ENCODE data around the gene SCARB1.

Gene SCARB1

DNA sequence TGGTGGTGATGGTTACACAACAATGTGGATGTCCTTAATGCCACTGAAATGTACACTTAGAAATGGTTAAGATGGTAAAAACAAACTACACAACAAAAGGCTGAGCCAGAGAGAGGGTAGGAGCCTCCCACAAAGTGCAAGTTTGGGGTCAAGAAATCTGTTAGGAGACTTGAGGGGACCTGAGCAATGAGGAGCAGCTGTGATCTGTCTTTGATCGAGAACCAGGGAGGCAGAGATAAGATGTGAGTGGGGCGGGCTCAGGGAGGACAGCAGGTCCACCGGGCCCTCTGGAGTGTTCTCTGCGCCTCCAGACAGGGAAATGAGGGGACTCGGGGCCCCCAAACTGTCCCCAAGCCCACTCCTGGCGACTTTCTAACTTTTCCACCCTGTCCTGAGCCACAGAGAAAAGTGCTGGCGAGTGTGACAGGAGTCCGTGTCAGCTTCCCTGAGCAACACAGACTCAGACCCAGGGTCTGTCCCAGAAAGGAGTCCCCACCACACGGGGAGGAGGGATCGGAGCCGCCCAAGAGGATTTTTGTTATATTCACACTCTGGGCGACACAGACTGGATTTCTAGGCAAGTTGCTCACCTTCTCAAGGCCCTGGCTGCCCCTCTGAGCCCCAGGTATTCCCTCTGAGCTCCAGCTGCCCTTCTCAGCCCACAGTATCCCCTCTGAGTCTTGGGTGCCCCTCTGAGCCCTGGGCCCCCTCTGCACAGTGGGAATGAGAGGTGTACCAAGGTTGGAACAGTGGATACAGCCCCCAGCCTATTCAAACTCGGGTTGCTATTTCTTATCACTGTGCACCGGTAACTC is 11.5 kb upstream of the SCARB1 start:
- TF ChIP-seq, protein P1, sequence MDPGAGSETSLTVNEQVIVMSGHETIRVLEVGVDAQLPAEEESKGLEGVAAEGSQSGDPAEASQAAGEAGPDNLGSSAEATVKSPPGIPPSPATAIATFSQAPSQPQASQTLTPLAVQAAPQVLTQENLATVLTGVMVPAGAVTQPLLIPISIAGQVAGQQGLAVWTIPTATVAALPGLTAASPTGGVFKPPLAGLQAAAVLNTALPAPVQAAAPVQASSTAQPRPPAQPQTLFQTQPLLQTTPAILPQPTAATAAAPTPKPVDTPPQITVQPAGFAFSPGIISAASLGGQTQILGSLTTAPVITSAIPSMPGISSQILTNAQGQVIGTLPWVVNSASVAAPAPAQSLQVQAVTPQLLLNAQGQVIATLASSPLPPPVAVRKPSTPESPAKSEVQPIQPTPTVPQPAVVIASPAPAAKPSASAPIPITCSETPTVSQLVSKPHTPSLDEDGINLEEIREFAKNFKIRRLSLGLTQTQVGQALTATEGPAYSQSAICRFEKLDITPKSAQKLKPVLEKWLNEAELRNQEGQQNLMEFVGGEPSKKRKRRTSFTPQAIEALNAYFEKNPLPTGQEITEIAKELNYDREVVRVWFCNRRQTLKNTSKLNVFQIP (CRISPR knock-in tag; IDR thresholded peaks at IDR 0.05; ENCODE audit: borderline replicate concordance, low read depth), result no peak
- no peak for TF ChIP-seq ZNF565 (CRISPR knock-in tag; conservative IDR thresholded peaks at IDR 0.05; ENCODE audit: low read depth)
- no peak for TF ChIP-seq CSDC2 (CRISPR knock-in tag; IDR thresholded peaks at IDR 0.05)
- no peak for TF ChIP-seq ESRRG (CRISPR knock-in tag; IDR thresholded peaks at IDR 0.05)
- no peak for TF ChIP-seq ZFP30 (CRISPR knock-in tag; IDR thresholded peaks at IDR 0.05)
- TF ChIP-seq TOX (CRISPR knock-in tag; IDR thresholded peaks at IDR 0.05; ENCODE audit: borderline replicate concordance), result no peak
- TF ChIP-seq ZNF8 (CRISPR knock-in tag; IDR thresholded peaks at IDR 0.05), result no peak
- TF ChIP-seq, protein P2, sequence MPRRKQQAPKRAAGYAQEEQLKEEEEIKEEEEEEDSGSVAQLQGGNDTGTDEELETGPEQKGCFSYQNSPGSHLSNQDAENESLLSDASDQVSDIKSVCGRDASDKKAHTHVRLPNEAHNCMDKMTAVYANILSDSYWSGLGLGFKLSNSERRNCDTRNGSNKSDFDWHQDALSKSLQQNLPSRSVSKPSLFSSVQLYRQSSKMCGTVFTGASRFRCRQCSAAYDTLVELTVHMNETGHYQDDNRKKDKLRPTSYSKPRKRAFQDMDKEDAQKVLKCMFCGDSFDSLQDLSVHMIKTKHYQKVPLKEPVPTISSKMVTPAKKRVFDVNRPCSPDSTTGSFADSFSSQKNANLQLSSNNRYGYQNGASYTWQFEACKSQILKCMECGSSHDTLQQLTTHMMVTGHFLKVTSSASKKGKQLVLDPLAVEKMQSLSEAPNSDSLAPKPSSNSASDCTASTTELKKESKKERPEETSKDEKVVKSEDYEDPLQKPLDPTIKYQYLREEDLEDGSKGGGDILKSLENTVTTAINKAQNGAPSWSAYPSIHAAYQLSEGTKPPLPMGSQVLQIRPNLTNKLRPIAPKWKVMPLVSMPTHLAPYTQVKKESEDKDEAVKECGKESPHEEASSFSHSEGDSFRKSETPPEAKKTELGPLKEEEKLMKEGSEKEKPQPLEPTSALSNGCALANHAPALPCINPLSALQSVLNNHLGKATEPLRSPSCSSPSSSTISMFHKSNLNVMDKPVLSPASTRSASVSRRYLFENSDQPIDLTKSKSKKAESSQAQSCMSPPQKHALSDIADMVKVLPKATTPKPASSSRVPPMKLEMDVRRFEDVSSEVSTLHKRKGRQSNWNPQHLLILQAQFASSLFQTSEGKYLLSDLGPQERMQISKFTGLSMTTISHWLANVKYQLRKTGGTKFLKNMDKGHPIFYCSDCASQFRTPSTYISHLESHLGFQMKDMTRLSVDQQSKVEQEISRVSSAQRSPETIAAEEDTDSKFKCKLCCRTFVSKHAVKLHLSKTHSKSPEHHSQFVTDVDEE (CRISPR knock-in tag; IDR thresholded peaks at IDR 0.05), result no peak
- TF ChIP-seq RARB (CRISPR knock-in tag; IDR thresholded peaks at IDR 0.05), result no peak
- no peak for TF ChIP-seq PPARA (CRISPR knock-in tag; IDR thresholded peaks at IDR 0.05; ENCODE audit: borderline replicate concordance)
- TF ChIP-seq, protein P3, sequence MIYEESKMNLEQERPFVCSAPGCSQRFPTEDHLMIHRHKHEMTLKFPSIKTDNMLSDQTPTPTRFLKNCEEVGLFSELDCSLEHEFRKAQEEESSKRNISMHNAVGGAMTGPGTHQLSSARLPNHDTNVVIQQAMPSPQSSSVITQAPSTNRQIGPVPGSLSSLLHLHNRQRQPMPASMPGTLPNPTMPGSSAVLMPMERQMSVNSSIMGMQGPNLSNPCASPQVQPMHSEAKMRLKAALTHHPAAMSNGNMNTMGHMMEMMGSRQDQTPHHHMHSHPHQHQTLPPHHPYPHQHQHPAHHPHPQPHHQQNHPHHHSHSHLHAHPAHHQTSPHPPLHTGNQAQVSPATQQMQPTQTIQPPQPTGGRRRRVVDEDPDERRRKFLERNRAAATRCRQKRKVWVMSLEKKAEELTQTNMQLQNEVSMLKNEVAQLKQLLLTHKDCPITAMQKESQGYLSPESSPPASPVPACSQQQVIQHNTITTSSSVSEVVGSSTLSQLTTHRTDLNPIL (CRISPR knock-in tag; IDR thresholded peaks at IDR 0.05; ENCODE audit: low read depth), result no peak
- TF ChIP-seq OSR1 (CRISPR knock-in tag; IDR thresholded peaks at IDR 0.05), result no peak
- no peak for TF ChIP-seq GLIS3 (CRISPR knock-in tag; IDR thresholded peaks at IDR 0.05)
- TF ChIP-seq SNAI2 (CRISPR knock-in tag; IDR thresholded peaks at IDR 0.05), result no peak
- TF ChIP-seq, protein P4, sequence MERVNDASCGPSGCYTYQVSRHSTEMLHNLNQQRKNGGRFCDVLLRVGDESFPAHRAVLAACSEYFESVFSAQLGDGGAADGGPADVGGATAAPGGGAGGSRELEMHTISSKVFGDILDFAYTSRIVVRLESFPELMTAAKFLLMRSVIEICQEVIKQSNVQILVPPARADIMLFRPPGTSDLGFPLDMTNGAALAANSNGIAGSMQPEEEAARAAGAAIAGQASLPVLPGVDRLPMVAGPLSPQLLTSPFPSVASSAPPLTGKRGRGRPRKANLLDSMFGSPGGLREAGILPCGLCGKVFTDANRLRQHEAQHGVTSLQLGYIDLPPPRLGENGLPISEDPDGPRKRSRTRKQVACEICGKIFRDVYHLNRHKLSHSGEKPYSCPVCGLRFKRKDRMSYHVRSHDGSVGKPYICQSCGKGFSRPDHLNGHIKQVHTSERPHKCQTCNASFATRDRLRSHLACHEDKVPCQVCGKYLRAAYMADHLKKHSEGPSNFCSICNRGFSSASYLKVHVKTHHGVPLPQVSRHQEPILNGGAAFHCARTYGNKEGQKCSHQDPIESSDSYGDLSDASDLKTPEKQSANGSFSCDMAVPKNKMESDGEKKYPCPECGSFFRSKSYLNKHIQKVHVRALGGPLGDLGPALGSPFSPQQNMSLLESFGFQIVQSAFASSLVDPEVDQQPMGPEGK (CRISPR knock-in tag; IDR thresholded peaks at IDR 0.05; ENCODE audit: borderline replicate concordance), result no peak
- ATAC-seq, result no peak

DNA sequence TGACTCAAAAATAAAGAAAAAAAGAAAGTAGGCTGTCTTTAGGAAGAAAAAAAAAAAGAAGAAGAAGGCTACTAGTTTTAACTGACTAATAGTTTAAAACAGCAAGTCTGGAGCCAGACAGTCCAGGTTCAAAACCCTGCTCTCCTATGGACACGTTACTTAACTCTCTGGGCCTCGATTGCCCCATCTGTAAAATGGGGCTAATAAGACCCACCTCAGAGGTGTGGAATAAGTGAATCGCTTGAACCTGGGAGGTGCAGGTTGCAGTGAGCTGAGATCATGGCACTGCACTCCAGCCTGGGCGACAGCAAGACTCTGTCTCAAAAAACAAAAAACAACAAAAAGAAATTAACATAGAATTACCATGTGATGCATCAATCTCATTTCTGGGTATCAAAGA is 10.5 kb upstream of the SCARB1 start:
- TF ChIP-seq SNAI2 (CRISPR knock-in tag; IDR thresholded peaks at IDR 0.05) (no peak), ZNF8 (CRISPR knock-in tag; IDR thresholded peaks at IDR 0.05) (no peak), GLIS3 (CRISPR knock-in tag; IDR thresholded peaks at IDR 0.05) (no peak), CSDC2 (CRISPR knock-in tag; IDR thresholded peaks at IDR 0.05) (no peak), RARB (CRISPR knock-in tag; IDR thresholded peaks at IDR 0.05) (no peak), ISL1 (CRISPR knock-in tag; IDR thresholded peaks at IDR 0.05) (no peak), OSR1 (CRISPR knock-in tag; IDR thresholded peaks at IDR 0.05) (no peak), ZNF70 (CRISPR knock-in tag; IDR thresholded peaks at IDR 0.05) (no peak), ARNTL (CRISPR knock-in tag; IDR thresholded peaks at IDR 0.05; ENCODE audit: borderline replicate concordance, low read depth) (no peak), ZFP30 (CRISPR knock-in tag; IDR thresholded peaks at IDR 0.05) (no peak), TOX (CRISPR knock-in tag; IDR thresholded peaks at IDR 0.05; ENCODE audit: borderline replicate concordance) (no peak), ZFP3 (CRISPR knock-in tag; IDR thresholded peaks at IDR 0.05) (no peak), TCF4 (CRISPR knock-in tag; IDR thresholded peaks at IDR 0.05; ENCODE audit: borderline replicate concordance) (no peak), PPARA (CRISPR knock-in tag; IDR thresholded peaks at IDR 0.05; ENCODE audit: borderline replicate concordance) (no peak)
- TF ChIP-seq, protein P4 (CRISPR knock-in tag; IDR thresholded peaks at IDR 0.05; ENCODE audit: borderline replicate concordance), result no peak
- TF ChIP-seq, protein P1 (CRISPR knock-in tag; IDR thresholded peaks at IDR 0.05; ENCODE audit: borderline replicate concordance, low read depth), result no peak
- ATAC-seq, result no peak
